SU-DHL-6 (cell line): ENCODE measurements around the gene PRND.

Source experiments
- H2AFZ ChIP-seq: fragments of 200-600 bp; sonication (generic); 2 replicates; pipeline ENCODE4 v1.6.1; 2014; ENCODE audit warnings: low read depth, mild to moderate bottlenecking, moderate library complexity, mixed read lengths, antibody characterized with exemption, low read length; ENCODE audit not compliant: severe bottlenecking
- H3F3A ChIP-seq: fragments of 200-600 bp; shearing (Covaris generic); 2 replicates; pipeline ENCODE4 v1.6.0; 2016; ENCODE audit warnings: antibody characterized with exemption, mild to moderate bottlenecking; ENCODE audit not compliant: insufficient read depth
- H3K27ac ChIP-seq: fragments of 200-600 bp; sonication (generic); 2 replicates; pipeline ENCODE4 v1.5.1; 2016; ENCODE audit warnings: low read depth, mild to moderate bottlenecking, low read length, moderate library complexity, mixed read lengths
- H3K27me3 ChIP-seq: fragments of 200-600 bp; sonication (generic), shearing (Covaris generic); 2 replicates; pipeline ENCODE4 v1.6.0; 2014; ENCODE audit warnings: mild to moderate bottlenecking, low read length
- H3K36me3 ChIP-seq: fragments of 200-600 bp; sonication (generic); 2 replicates; pipeline ENCODE4 v1.6.1; 2014; ENCODE audit warnings: mild to moderate bottlenecking, low read length, mixed read lengths
- H3K4me2 ChIP-seq: fragments of 300-600, 200-600 bp; shearing (Covaris generic), sonication (generic); 2 replicates; pipeline ENCODE4 v1.6.0; 2014; ENCODE audit warnings: low read length, low read depth, mild to moderate bottlenecking; ENCODE audit not compliant: poor library complexity, severe bottlenecking
- H3K4me3 ChIP-seq: fragments of 200-600 bp; sonication (generic); 2 replicates; pipeline ENCODE4 v1.5.1; 2014; ENCODE audit warnings: antibody characterized with exemption, low read length, mild to moderate bottlenecking, mixed read lengths; ENCODE audit not compliant: insufficient read depth, poor library complexity, severe bottlenecking
- H3K79me2 ChIP-seq: fragments of 200-600 bp; sonication (generic); 2 replicates; pipeline ENCODE4 v1.6.1; 2014; ENCODE audit warnings: mild to moderate bottlenecking, low read length, moderate library complexity; ENCODE audit not compliant: insufficient read depth
- H3K9ac ChIP-seq: fragments of 200-600 bp; sonication (generic); 2 replicates; pipeline ENCODE4 v1.7.0; 2014; ENCODE audit warnings: mild to moderate bottlenecking, low read length
- H3K9me2 ChIP-seq: fragments of 200-600 bp; sonication (generic); replicated peaks from 2 replicates; pipeline ENCODE4 v1.6.1; 2014; ENCODE audit warnings: low read length; ENCODE audit not compliant: insufficient read depth
- H3K9me3 ChIP-seq: fragments of 200-600 bp; sonication (generic); 2 replicates; pipeline ENCODE4 v1.6.1; 2014; ENCODE audit warnings: low read length, mixed read lengths; ENCODE audit not compliant: insufficient read depth
- H4K20me1 ChIP-seq: fragments of 200-600 bp; sonication (generic); 2 replicates; pipeline ENCODE4 v1.6.1; 2014; ENCODE audit warnings: low read depth, mild to moderate bottlenecking, antibody characterized with exemption, low read length, moderate library complexity, mixed read lengths
- EZH2phosphoT487 ChIP-seq: fragments of 200-600 bp; sonication (generic), shearing (Covaris generic); conservative IDR thresholded peaks from 2 replicates; pipeline ENCODE4 v1.6.1; 2018; ENCODE audit warnings: mild to moderate bottlenecking, antibody characterized with exemption, low read length, moderate library complexity, mixed read lengths
- TF ChIP-seq, protein P1 (sequence below): fragments of 200-600 bp; sonication (generic); IDR thresholded peaks from one replicate; pipeline ENCODE4 v1.5.1; 2017; ENCODE audit warnings: antibody characterized with exemption, mild to moderate bottlenecking, low read length, moderate library complexity; ENCODE audit not compliant: insufficient read depth, poor library complexity, severe bottlenecking

Gene PRND

DNA sequence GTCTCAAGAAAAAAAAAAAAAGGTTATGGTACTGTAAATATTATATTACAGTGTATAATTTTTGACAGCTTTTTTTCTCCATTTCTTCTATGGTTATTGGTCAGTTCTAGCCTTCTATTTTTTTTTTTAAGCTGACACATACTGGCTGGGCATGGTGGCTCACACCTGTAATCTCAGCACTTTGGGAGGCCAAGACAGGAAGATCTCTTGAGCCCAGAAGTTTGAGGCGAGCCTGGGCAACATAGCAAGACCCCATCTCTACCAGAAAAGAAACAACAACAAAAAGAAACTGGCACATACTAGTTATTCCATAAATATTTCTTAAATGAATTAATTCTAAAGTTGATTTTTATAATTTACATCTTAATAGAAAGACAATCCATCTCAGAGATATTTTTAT, 27.6 kb upstream of the PRND start:
- no peaks in the 10 kb centered on the region for H4K20me1 ChIP-seq

GRCh38 chr20:4697189-4697830, 24.4 kb upstream of the PRND start:
- H3K27ac ChIP-seq, result no peak overlapping the region

More for the DNA sequence above, 27.6 kb upstream of the PRND start:
- Histone ChIP-seq H3K36me3 (peaks cover 3% of the 10 kb centered on the region; the same call in 1 of the 2 replicates), H3K9ac (no peak overlapping the region), H3K9me3 (no peaks in the 10 kb centered on the region), H3K27me3 (no peaks in the 10 kb centered on the region), H3K9me2 (no peaks in the 10 kb centered on the region), H3K27ac (no peak overlapping the region), H3F3A (no peaks in the 10 kb centered on the region), H2AFZ (no peak overlapping the region), H3K79me2 (0 out of 2 replicates have a peak, but pooled peaks cover 4% of the 10 kb centered on the region), H3K4me3 (no peak overlapping the region), H3K4me2 (no peak overlapping the region)
- no peak for TF ChIP-seq EZH2phosphoT487
- TF ChIP-seq, protein P1, sequence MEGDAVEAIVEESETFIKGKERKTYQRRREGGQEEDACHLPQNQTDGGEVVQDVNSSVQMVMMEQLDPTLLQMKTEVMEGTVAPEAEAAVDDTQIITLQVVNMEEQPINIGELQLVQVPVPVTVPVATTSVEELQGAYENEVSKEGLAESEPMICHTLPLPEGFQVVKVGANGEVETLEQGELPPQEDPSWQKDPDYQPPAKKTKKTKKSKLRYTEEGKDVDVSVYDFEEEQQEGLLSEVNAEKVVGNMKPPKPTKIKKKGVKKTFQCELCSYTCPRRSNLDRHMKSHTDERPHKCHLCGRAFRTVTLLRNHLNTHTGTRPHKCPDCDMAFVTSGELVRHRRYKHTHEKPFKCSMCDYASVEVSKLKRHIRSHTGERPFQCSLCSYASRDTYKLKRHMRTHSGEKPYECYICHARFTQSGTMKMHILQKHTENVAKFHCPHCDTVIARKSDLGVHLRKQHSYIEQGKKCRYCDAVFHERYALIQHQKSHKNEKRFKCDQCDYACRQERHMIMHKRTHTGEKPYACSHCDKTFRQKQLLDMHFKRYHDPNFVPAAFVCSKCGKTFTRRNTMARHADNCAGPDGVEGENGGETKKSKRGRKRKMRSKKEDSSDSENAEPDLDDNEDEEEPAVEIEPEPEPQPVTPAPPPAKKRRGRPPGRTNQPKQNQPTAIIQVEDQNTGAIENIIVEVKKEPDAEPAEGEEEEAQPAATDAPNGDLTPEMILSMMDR, result no peak

GRCh38 chr20:4697831-4698221, 23.9 kb upstream of the PRND start:
- Histone ChIP-seq H3K4me2 (no peak overlapping the region), H3K4me3 (no peak overlapping the region), H3K36me3 (peaks cover 3% of the 10 kb centered on the region; the same call in 1 of the 2 replicates), H3K27me3 (no peaks in the 10 kb centered on the region), H3K9me3 (no peaks in the 10 kb centered on the region), H3F3A (no peaks in the 10 kb centered on the region), H3K79me2 (0 out of 2 replicates have a peak, but pooled peaks cover 4% of the 10 kb centered on the region), H3K9ac (no peak overlapping the region), H3K27ac (no peak overlapping the region), H4K20me1 (no peaks in the 10 kb centered on the region), H3K9me2 (no peaks in the 10 kb centered on the region), H2AFZ (no peak overlapping the region)
- TF ChIP-seq, protein P1, result no peak
- no peak for TF ChIP-seq EZH2phosphoT487

More at GRCh38 chr20:4697189-4697830, 24.4 kb upstream of the PRND start:
- Histone ChIP-seq H3K79me2 (0 out of 2 replicates have a peak, but pooled peaks cover 4% of the 10 kb centered on the region), H3K4me3 (no peak overlapping the region), H4K20me1 (no peaks in the 10 kb centered on the region), H3K36me3 (peaks cover 3% of the 10 kb centered on the region; the same call in 1 of the 2 replicates), H3K4me2 (no peak overlapping the region), H3K9ac (no peak overlapping the region), H3K9me3 (no peaks in the 10 kb centered on the region), H3K9me2 (no peaks in the 10 kb centered on the region), H3K27me3 (no peaks in the 10 kb centered on the region), H3F3A (no peaks in the 10 kb centered on the region), H2AFZ (no peak overlapping the region)
- TF ChIP-seq, protein P1, result no peak
